GM12874 (cell line): ENCODE measurements around the gene ZCRB1.

Source experiments
- CTCF ChIP-seq: IDR thresholded peaks from 2 replicates; pipeline ENCODE4 v1.5.1; 2011; ENCODE audit warnings: low read depth, mild to moderate bottlenecking, control low read depth, low read length, moderate library complexity; ENCODE audit not compliant: insufficient read depth

ZCRB1 gene

GRCh38 chr12:42296503-42297109 lies 29.3 kb downstream of the ZCRB1 start:
- peak; percentile 62; the same call in 1 of the 2 replicates for TF ChIP-seq CTCF

GRCh38 chr12:42291680-42292079 lies 34.2 kb downstream of the ZCRB1 start:
- no peak for TF ChIP-seq CTCF

GRCh38 chr12:42288544-42288943 lies 37.4 kb downstream of the ZCRB1 start:
- no peak for TF ChIP-seq CTCF

- TF ChIP-seq CTCF: no peak
These were observed 39.2 kb downstream of the ZCRB1 start for GRCh38 chr12:42286741-42287140.

GRCh38 chr12:42285431-42285830 lies 40.5 kb downstream of the ZCRB1 start:
- TF ChIP-seq CTCF: no peak

GRCh38 chr12:42284876-42285275 lies 41.0 kb downstream of the ZCRB1 start:
- no peak for TF ChIP-seq CTCF

GRCh38 chr12:42284157-42284556 lies 41.7 kb downstream of the ZCRB1 start:
- no peak for TF ChIP-seq CTCF
